Endometrial microvascular endothelial cells (primary cell): ENCODE data around the gene ZNF581. TPM values are rescaled to one million over a fixed set of nuclear protein-coding genes. Genes with fewer than 3 reads are reported as not detected.

Experiments used
- in situ Hi-C: cut with HindIII; loops from 2 replicates; pipeline ENCODE4 v1.10.0; 2017; ENCODE audit warnings: low sequenced_read_pairs, low pct_unique_long_range_greater_than_20kb; ENCODE audit errors: inconsistent ontology term
- total RNA-seq: library from RNA; depleted of rRNA; stranded (reverse); fragments of >200 nt; gene quantifications from one replicate; pipeline ENCODE4 v1.2.3, GENCODE V29; 2015; ENCODE audit errors: inconsistent ontology term

The ZNF581 gene
- total RNA-seq, 1 donor from 2014 or later = 9.8 TPM

- in situ Hi-C loops = no loop called here
Measured at GRCh38 chr19:55606817-55607216, 36.6 kb upstream of the ZNF581 start.

- in situ Hi-C loops = no loop called here
Measured at GRCh38 chr19:55609326-55609725, 34.1 kb upstream of the ZNF581 start.

GRCh38 chr19:55611300-55611982, 32.0 kb upstream of the ZNF581 start:
- in situ Hi-C loops = no loop called here

- in situ Hi-C loops = no loop called here
Measured at GRCh38 chr19:55611983-55612645, 31.3 kb upstream of the ZNF581 start.

GRCh38 chr19:55613396-55613795, 30.1 kb upstream of the ZNF581 start:
- in situ Hi-C loops = no loop called here

DNA sequence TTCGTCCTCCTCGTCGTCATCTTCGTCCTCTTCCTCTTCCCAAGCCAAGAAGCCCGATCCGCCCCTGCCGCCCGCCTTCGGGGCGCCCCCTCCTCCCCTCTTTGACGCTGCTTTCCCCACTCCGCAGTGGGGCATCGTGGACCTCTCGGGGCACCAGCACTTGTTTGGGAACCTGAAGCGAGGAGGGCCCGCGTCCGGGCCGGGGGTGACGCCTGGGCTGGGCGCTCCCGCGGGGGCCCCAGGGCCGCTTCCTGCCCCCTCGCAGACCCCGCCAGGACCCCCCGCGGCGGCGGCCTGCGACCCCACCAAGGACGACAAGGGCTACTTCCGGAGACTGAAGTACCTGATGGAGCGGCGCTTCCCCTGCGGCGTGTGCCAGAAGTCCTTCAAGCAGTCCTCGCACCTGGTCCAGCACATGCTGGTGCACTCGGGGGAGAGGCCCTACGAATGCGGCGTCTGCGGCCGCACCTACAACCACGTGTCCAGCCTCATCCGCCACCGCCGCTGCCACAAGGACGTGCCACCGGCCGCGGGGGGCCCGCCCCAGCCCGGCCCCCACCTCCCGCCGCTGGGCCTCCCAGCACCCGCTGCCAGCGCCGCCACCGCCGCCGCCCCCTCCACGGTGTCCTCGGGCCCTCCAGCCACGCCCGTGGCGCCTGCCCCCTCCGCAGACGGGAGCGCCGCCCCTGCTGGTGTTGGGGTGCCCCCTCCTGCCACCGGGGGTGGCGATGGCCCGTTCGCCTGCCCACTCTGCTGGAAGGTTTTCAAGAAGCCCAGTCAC, 29.3 kb upstream of the ZNF581 start:
- in situ Hi-C loops = no loop called here

GRCh38 chr19:55614711-55615542, 28.5 kb upstream of the ZNF581 start:
- in situ Hi-C loops = no loop called here

DNA sequence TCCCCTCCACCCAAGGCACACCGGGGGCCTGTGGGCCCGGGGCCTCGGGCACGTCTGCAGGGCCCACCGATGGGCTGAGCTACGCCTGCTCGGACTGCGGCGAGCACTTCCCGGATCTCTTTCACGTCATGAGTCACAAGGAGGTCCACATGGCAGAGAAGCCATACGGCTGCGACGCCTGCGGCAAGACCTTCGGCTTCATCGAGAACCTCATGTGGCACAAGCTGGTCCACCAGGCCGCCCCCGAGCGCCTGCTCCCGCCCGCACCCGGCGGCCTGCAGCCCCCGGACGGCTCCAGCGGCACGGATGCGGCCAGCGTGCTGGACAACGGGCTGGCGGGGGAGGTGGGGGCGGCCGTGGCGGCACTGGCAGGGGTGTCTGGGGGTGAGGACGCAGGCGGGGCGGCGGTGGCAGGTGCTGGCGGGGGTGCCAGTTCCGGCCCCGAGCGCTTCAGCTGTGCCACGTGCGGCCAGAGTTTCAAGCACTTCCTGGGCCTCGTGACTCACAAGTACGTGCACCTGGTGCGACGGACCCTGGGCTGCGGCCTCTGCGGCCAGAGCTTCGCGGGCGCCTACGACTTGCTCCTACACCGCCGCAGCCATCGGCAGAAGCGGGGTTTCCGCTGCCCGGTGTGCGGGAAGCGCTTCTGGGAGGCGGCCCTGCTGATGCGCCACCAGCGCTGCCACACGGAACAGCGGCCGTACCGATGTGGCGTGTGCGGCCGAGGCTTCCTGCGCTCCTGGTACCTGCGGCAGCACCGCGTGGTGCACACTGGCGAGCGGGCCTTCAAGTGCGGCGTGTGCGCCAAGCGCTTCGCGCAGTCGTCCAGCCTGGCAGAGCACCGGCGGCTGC, 27.7 kb upstream of the ZNF581 start:
- in situ Hi-C loops = no loop called here

DNA sequence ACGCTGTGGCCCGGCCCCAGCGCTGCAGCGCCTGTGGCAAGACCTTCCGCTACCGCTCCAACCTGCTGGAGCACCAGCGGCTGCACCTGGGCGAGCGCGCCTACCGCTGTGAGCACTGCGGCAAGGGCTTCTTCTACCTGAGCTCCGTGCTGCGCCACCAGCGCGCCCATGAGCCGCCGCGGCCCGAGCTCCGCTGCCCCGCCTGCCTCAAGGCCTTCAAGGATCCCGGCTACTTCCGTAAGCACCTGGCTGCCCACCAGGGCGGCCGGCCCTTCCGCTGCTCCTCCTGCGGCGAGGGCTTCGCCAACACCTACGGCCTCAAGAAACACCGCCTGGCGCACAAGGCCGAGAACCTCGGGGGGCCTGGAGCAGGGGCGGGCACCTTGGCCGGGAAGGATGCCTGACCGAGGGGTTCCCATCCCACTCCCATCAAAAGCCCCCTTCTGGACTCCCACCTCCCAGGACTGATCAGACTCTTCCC, 27.0 kb upstream of the ZNF581 start:
- in situ Hi-C loops = no loop called here

- in situ Hi-C loops = no loop called here
Measured at GRCh38 chr19:55617426-55617825, 26.0 kb upstream of the ZNF581 start.

DNA sequence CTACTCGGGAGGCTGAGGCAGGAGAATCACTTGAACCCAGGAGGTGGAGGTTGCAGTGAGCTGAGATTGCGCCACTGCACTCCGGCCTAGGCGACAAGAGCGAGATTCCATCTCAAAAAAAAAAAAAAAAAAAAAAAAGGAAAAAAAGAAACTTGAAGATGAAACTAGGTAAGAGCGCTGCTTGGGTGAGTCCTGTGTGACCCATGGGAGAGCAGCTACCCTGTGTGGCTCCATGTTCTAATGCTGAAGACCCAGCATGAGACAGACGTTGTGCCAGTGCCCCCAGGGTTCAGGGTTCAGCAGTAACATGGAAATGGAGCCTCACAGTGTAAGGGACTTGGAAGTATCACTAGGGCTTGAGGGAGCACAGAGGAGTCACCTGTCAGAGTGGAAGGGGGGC, 25.0 kb upstream of the ZNF581 start:
- in situ Hi-C loops = no loop called here

DNA sequence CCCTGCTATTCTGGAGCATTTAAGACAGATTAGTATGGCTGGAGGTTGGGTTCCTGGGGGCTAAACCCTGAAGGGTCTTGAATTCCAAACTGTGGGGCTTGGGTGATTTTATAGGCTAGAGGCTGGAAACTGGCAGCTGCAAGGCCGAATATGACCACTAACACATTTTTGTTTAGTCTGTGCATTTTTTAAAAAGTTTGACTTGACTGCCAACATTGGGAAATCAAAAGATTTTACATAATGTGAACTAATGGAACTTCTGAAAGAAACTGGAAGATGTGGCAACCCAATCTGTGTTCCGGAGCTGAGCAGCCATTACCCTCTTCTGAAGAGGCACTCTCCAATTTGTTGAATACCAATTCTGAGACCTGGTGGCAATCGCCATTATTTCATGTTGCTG, 24.2 kb upstream of the ZNF581 start:
- in situ Hi-C loops = no loop called here

DNA sequence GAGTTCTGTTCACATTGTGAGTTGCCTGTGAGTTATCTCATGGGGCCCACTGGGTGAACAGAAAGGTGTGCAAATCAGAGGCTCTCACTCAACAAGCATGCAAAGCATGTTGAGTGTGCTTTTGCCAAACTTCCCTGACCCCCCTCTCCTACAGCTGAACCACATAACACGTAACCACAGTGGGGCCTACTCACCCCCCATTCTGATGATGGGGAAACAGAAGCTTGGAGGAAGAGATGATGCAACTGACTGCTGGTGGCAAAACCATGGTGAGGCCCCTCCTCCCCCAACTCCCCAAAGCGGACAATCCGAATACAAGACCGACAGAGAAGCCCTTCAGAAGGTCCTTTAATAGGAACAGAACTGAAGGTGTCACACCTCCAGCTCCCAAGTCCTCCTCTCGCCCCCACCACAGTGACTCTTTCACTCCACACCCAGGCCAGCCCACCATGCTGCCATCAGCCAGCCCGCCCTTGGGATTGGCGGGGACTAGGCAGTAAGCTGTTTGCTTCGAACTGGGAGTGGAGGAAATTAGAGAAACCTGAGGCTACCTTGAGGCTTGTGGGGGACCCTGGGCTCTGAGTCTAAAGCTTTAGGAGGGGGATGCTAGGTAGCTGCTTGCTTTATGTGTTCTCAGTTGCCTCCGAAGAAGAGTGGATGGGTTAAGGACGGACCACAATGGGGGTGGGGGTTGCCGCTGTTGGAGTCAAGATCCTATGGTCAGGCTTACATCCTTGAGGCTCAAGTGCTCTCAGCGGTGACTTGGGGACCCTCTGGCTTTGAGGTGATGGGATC, 22.8 kb upstream of the ZNF581 start:
- in situ Hi-C loops = loop anchor here (10.0 kb wide), 1 partner anchor 106 kb away; no protein-coding TSS in a partner anchor

DNA sequence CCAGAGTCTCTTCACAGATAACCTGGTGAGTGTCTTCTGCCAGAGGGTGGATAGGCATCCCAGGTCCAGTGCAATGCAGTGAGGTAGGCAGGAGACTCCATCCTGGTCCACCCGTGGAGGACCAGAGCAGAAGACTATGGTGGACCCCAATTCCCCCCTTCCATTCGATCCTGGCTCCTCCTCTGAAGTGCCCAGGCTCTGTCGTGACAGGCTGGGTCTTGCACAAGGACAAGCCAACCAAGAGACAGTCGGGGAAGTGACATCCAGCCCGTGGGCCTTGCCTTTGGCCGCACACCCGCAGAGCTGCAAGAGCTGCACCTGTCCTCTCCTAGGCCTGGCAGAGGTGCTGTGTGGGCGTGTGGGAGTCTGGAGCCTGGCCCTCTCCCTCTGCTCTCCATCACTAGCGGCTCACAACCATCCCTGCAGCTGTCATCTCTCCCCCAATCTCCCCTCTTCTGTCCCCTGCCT, 22.2 kb upstream of the ZNF581 start:
- in situ Hi-C loops = loop anchor here (10.0 kb wide), 1 partner anchor 106 kb away; no protein-coding TSS in a partner anchor

GRCh38 chr19:55621673-55622231, 21.7 kb upstream of the ZNF581 start:
- in situ Hi-C loops = loop anchor here (10.0 kb wide), 1 partner anchor 107 kb away; no protein-coding TSS in a partner anchor

- in situ Hi-C loops = loop anchor here (10.0 kb wide), 1 partner anchor 108 kb away; no protein-coding TSS in a partner anchor
Measured at GRCh38 chr19:55622242-55622969, 21.0 kb upstream of the ZNF581 start.
